Neural progenitor cell (in vitro differentiated cells): ENCODE results near the gene HUS1B. TPM values are rescaled to one million over a fixed set of nuclear protein-coding genes. Genes with fewer than 3 reads are reported as not detected.
A peak's percentile ranks its signal among the peaks of the same experiment; 100 is the strongest.

ENCODE experiments used
- DNase-seq: peaks from one replicate; pipeline ENCODE4 v3.0.0-alpha.2; 2016; ENCODE audit warnings: low spot score
- H2AFZ ChIP-seq: fragments of 200-600 bp; sonication (generic); replicated peaks from 2 replicates; pipeline ENCODE4 v1.6.1; 2016; ENCODE audit warnings: antibody characterized with exemption
- H3F3A ChIP-seq: fragments of 200-600 bp; sonication (generic); 2 replicates; pipeline ENCODE4 v1.6.1; 2016; ENCODE audit warnings: antibody characterized with exemption, low read depth
- H3K27ac ChIP-seq: fragments of 200-600 bp; sonication (generic); 2 replicates; pipeline ENCODE4 v1.5.1; 2016; ENCODE audit warnings: mild to moderate bottlenecking
- H3K27me3 ChIP-seq: fragments of 200-600 bp; sonication (generic); 2 replicates; pipeline ENCODE4 v1.6.1; 2016; ENCODE audit warnings: mild to moderate bottlenecking, moderate library complexity
- H3K36me3 ChIP-seq: fragments of 200-600 bp; sonication (generic); 2 replicates; pipeline ENCODE4 v1.5.1; 2016
- H3K4me1 ChIP-seq: fragments of 200-600 bp; sonication (generic); 2 replicates; pipeline ENCODE4 v1.6.1; 2016; ENCODE audit warnings: mixed run types
- H3K4me2 ChIP-seq: fragments of 200-600 bp; sonication (generic); 2 replicates; pipeline ENCODE4 v1.6.1; 2016
- H3K4me3 ChIP-seq: fragments of 200-600 bp; sonication (generic); 2 replicates; pipeline ENCODE4 v1.5.1; 2016
- H3K79me2 ChIP-seq: fragments of 200-600 bp; sonication (generic); 2 replicates; pipeline ENCODE4 v1.6.1; 2016; ENCODE audit warnings: low read depth
- H3K9ac ChIP-seq: fragments of 200-600 bp; sonication (generic); 2 replicates; pipeline ENCODE4 v1.6.1; 2016
- H3K9me3 ChIP-seq: fragments of 200-600 bp; sonication (generic); 2 replicates; pipeline ENCODE4 v1.5.1; 2016; ENCODE audit warnings: low read depth
- H4K20me1 ChIP-seq: fragments of 200-600 bp; sonication (generic); 2 replicates; pipeline ENCODE4 v1.6.1; 2016; ENCODE audit warnings: low read depth
- H3K27ac Mint-ChIP-seq: 3 replicates; pipeline ENCODE4 v1.8.0; 2021; ENCODE audit warnings: mixed read lengths
- H3K27me3 Mint-ChIP-seq: 2 replicates; pipeline ENCODE4 v1.8.0; 2022; ENCODE audit warnings: low read depth, mild to moderate bottlenecking, inconsistent platforms, moderate library complexity, mixed read lengths; ENCODE audit not compliant: insufficient read depth
- H3K36me3 Mint-ChIP-seq: 3 replicates; pipeline ENCODE4 v1.8.0; 2021; ENCODE audit warnings: mixed read lengths
- H3K4me1 Mint-ChIP-seq: 3 replicates; pipeline ENCODE4 v1.8.0; 2021; ENCODE audit warnings: mixed read lengths
- H3K4me3 Mint-ChIP-seq: 3 replicates; pipeline ENCODE4 v1.8.0; 2021; ENCODE audit warnings: mild to moderate bottlenecking, moderate library complexity, mixed read lengths
- H3K9me3 Mint-ChIP-seq: 3 replicates; pipeline ENCODE4 v1.8.0; 2020; ENCODE audit warnings: mixed read lengths
- CTCF ChIP-seq: fragments of 200-600 bp; sonication (generic); IDR thresholded peaks from 2 replicates; pipeline ENCODE4 v1.5.1; 2017; ENCODE audit warnings: antibody characterized with exemption, mild to moderate bottlenecking
- EZH2 ChIP-seq: fragments of 200-600 bp; sonication (generic); IDR thresholded peaks from 2 replicates; pipeline ENCODE4 v1.6.1; 2017; ENCODE audit warnings: antibody characterized with exemption, mild to moderate bottlenecking, moderate library complexity
- EZH2phosphoT487 ChIP-seq: fragments of 200-600 bp; sonication (generic); IDR thresholded peaks from 2 replicates; pipeline ENCODE4 v1.6.1; 2017; ENCODE audit warnings: antibody characterized with exemption
- total RNA-seq: library from RNA; depleted of rRNA; stranded (reverse); fragments of >200 nt; gene quantifications from 2 replicates; pipeline ENCODE4 v1.2.3, GENCODE V29; 2015; ENCODE audit warnings: low replicate concordance

The HUS1B gene
- total RNA-seq, 1 donor from 2014 or later = not detected

GRCh38 chr6:680251-680650 lies 23.4 kb upstream of the HUS1B start:
- peaks cover 4% of the 10 kb centered on the region for H3F3A ChIP-seq
- H3K27me3 ChIP-seq = no peaks in the 10 kb centered on the region
- H3K4me3 ChIP-seq = no peak overlapping the region
- H3K9me3 Mint-ChIP-seq = peaks cover 9% of the 10 kb centered on the region
- no peaks in the 10 kb centered on the region for H3K9me3 ChIP-seq
- H3K36me3 Mint-ChIP-seq = peaks cover 6% of the 10 kb centered on the region
- DNase-seq = no peak
- peaks cover 4% of the 10 kb centered on the region for H3K36me3 ChIP-seq
- TF ChIP-seq CTCF (no peak), EZH2 (no peak)
- peaks cover 6% of the 10 kb centered on the region for H3K27me3 Mint-ChIP-seq
- H3K79me2 ChIP-seq = peaks cover 78% of the 10 kb centered on the region
- peak overlapping the region; percentile 58 for H3K4me2 ChIP-seq
- H3K27ac Mint-ChIP-seq = no peak overlapping the region
- no peak overlapping the region for H2AFZ ChIP-seq
- H4K20me1 ChIP-seq = peaks cover 53% of the 10 kb centered on the region
- H3K4me3 Mint-ChIP-seq = no peak overlapping the region
- H3K27ac ChIP-seq = no peak overlapping the region
- H3K4me1 Mint-ChIP-seq = peaks cover 26% of the 10 kb centered on the region
- no peak overlapping the region for H3K9ac ChIP-seq
- peaks cover 53% of the 10 kb centered on the region for H3K4me1 ChIP-seq

- peaks cover 6% of the 10 kb centered on the region for H3K27me3 Mint-ChIP-seq
- peaks cover 17% of the 10 kb centered on the region for H3K9me3 Mint-ChIP-seq
- no peak overlapping the region for H3K4me3 Mint-ChIP-seq
- no peak overlapping the region for H3K4me2 ChIP-seq
- peaks cover 78% of the 10 kb centered on the region for H3K79me2 ChIP-seq
- no peaks in the 10 kb centered on the region for H3K27me3 ChIP-seq
- no peak overlapping the region for H3K27ac ChIP-seq
- no peaks in the 10 kb centered on the region for H3F3A ChIP-seq
- H4K20me1 ChIP-seq = peaks cover 43% of the 10 kb centered on the region
- peaks cover 12% of the 10 kb centered on the region for H3K36me3 Mint-ChIP-seq
- peaks cover 23% of the 10 kb centered on the region for H3K4me1 Mint-ChIP-seq
- H2AFZ ChIP-seq = no peak overlapping the region
- no peak overlapping the region for H3K4me3 ChIP-seq
- no peak for TF ChIP-seq EZH2phosphoT487
- no peak for TF ChIP-seq CTCF
- no peak for TF ChIP-seq EZH2
- peaks cover 4% of the 10 kb centered on the region for H3K36me3 ChIP-seq
- H3K27ac Mint-ChIP-seq = no peak overlapping the region
- no peak for DNase-seq
- peaks cover 49% of the 10 kb centered on the region for H3K4me1 ChIP-seq
- no peaks in the 10 kb centered on the region for H3K9me3 ChIP-seq
- H3K9ac ChIP-seq = no peak overlapping the region
Measured at GRCh38 chr6:679282-679681, 22.4 kb upstream of the HUS1B start.

GRCh38 chr6:678520-678919 lies 21.6 kb upstream of the HUS1B start:
- H3K4me3 Mint-ChIP-seq = no peak overlapping the region
- DNase-seq = no peak
- Histone ChIP-seq H2AFZ (no peak overlapping the region), H3F3A (no peaks in the 10 kb centered on the region), H3K9me3 (no peaks in the 10 kb centered on the region), H3K4me3 (no peak overlapping the region), H4K20me1 (peaks cover 35% of the 10 kb centered on the region), H3K36me3 (peaks cover 4% of the 10 kb centered on the region), H3K4me2 (no peak overlapping the region), H3K4me1 (peaks cover 42% of the 10 kb centered on the region), H3K9ac (no peak overlapping the region), H3K27ac (no peak overlapping the region), H3K27me3 (no peaks in the 10 kb centered on the region), H3K79me2 (peaks cover 76% of the 10 kb centered on the region)
- H3K4me1 Mint-ChIP-seq = peaks cover 15% of the 10 kb centered on the region
- peaks cover 12% of the 10 kb centered on the region for H3K36me3 Mint-ChIP-seq
- TF ChIP-seq EZH2 (no peak), EZH2phosphoT487 (no peak), CTCF (no peak)
- peaks cover 6% of the 10 kb centered on the region for H3K27me3 Mint-ChIP-seq
- peaks cover 17% of the 10 kb centered on the region for H3K9me3 Mint-ChIP-seq
- no peak overlapping the region for H3K27ac Mint-ChIP-seq
